ENCODE data around the gene ATXN7L3. TPM values are rescaled to one million over a fixed set of nuclear protein-coding genes. Genes with fewer than 3 reads are reported as not detected.

ATXN7L3 gene
- total and polyA plus RNA-seq, 10 of the 15 experiments (the other 5 are each of a cell fraction or from before 2014, with no cell fraction given) = 0.71 to 78.7 (median 32.7) TPM

DNA sequence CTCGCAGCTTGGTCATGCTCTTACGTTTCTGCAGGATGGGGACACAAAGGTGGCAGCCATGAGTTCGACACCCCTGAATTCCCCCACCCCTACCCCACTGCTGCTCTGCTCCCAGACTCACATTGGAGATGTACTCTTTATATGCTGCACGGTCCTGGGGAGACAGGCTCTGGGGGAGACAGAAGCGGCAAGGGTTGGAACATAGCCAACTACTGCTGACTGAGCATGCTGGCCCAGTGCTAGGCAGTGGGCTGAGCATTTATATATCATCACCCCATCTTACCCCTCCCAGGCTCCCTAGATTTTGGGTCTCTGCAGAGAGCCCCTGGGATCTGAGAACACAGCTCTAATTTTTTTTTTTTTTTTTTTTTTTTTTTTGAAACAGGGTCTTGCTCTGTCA is 8.1 kb upstream of the ATXN7L3 start:
- Histone ChIP-seq H3K4me3 (no peak overlapping the region), H3K27ac (ENCODE audit: control insufficient read depth, insufficient read depth) (no peak overlapping the region), H3K4me2 (ENCODE audit: control insufficient read depth, insufficient read depth) (no peak overlapping the region), H3K27me3 (replicated peaks in 1 of 2; ENCODE audit: control insufficient read depth in 2 of 2, insufficient read depth in 2 of 2, low read length in 1 of 2) (no peaks in the 10 kb centered on the region), H3K9ac (ENCODE audit: control insufficient read depth, insufficient read depth, low read length) (no peak overlapping the region), H2AFZ (ENCODE audit: control insufficient read depth, low read depth, low read length) (no peak overlapping the region), H3K79me2 (ENCODE audit: control insufficient read depth, insufficient read depth, low read length) (peaks cover 3% of the 10 kb centered on the region), H3K9me3 (replicated peaks; ENCODE audit: control insufficient read depth, insufficient read depth, low read length) (no peaks in the 10 kb centered on the region), H4K20me1 (ENCODE audit: control insufficient read depth, insufficient read depth) (peaks cover 2% of the 10 kb centered on the region; the same call in 1 of the 2 replicates), H3K4me1 (ENCODE audit: control insufficient read depth, insufficient read depth, low read length) (peaks cover 22% of the 10 kb centered on the region), H3K36me3 (ENCODE audit: control insufficient read depth in 2 of 2, insufficient read depth in 2 of 2, low read length in 1 of 2) (peaks cover 25 to 33% of the 10 kb centered on the region in 2 experiments; a peak in 3 of 4 replicates)
- ChIA-PET SMC1A (ENCODE audit: uncharacterized antibody, unreplicated experiment) (no interaction called here), POLR2A (no interaction called here), RAD21 (ENCODE audit: unreplicated experiment) (interaction anchor here (0.6 to 3.7 kb wide), 2 partner anchors 109 to 137 kb away, joined by 3 to 31 read pairs; partner anchors contain the start of gene GRN), CTCF (interaction anchor here (4.9 to 7.0 kb wide), 2 partner anchors 123 to 140 kb away, joined by 77 to 135 read pairs; partner anchors contain the start of gene GRN)
- TF ChIP-seq JUND (IDR thresholded peaks at IDR 0.05; ENCODE audit: low read depth, low read length) (no peak), CHD4 (IDR thresholded peaks at IDR 0.05) (no peak), MEF2A (IDR thresholded peaks at IDR 0.05; ENCODE audit: insufficient read depth, low read depth, low read length) (no peak), TCF12 (IDR thresholded peaks at IDR 0.05; ENCODE audit: low read depth, low read length) (no peak)
- TF ChIP-seq, protein P1, sequence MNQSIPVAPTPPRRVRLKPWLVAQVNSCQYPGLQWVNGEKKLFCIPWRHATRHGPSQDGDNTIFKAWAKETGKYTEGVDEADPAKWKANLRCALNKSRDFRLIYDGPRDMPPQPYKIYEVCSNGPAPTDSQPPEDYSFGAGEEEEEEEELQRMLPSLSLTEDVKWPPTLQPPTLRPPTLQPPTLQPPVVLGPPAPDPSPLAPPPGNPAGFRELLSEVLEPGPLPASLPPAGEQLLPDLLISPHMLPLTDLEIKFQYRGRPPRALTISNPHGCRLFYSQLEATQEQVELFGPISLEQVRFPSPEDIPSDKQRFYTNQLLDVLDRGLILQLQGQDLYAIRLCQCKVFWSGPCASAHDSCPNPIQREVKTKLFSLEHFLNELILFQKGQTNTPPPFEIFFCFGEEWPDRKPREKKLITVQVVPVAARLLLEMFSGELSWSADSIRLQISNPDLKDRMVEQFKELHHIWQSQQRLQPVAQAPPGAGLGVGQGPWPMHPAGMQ (IDR thresholded peaks at IDR 0.05; ENCODE audit: borderline replicate concordance) = no peak
- TF ChIP-seq, protein P2, sequence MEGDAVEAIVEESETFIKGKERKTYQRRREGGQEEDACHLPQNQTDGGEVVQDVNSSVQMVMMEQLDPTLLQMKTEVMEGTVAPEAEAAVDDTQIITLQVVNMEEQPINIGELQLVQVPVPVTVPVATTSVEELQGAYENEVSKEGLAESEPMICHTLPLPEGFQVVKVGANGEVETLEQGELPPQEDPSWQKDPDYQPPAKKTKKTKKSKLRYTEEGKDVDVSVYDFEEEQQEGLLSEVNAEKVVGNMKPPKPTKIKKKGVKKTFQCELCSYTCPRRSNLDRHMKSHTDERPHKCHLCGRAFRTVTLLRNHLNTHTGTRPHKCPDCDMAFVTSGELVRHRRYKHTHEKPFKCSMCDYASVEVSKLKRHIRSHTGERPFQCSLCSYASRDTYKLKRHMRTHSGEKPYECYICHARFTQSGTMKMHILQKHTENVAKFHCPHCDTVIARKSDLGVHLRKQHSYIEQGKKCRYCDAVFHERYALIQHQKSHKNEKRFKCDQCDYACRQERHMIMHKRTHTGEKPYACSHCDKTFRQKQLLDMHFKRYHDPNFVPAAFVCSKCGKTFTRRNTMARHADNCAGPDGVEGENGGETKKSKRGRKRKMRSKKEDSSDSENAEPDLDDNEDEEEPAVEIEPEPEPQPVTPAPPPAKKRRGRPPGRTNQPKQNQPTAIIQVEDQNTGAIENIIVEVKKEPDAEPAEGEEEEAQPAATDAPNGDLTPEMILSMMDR (IDR thresholded peaks at IDR 0.05 in 2 of 3, conservative IDR thresholded peaks at IDR 0.05 in 1 of 3; ENCODE audit: control insufficient read depth in 2 of 3, extremely low read depth in 1 of 3, insufficient read depth in 1 of 3, low read depth in 3 of 3, low read length in 3 of 3) = no peak
- DNase-seq (ENCODE audit: low read depth, low spot score) (no peak), ATAC-seq (no peak), FAIRE-seq (no peak)
- no TSS peak for BruUV-seq (replicated peaks)
- 96% methylated on average over 5 of the region's 5 CpGs for WGBS (ENCODE audit: insufficient coverage, insufficient replicate concordance, low lambda C conversion rate, missing lambda C conversion rate)
- in situ Hi-C loops (cut with MboI) = loop anchor here (25.0 kb wide), 1 partner anchor 305 kb away; the partner anchor contains the start of gene GPATCH8
- intact Hi-C loops (cut with micrococcal nuclease; ENCODE audit: unreplicated experiment) = no loop called here
